GM21529 (cell line): ENCODE data around the gene CCNJL.

Experiments
- ATAC-seq: cut with Tn5 transposase; IDR thresholded peaks from one replicate; pipeline ENCODE4 v1.9.1; 2021; ENCODE audit not compliant: unreplicated experiment

Gene CCNJL

DNA sequence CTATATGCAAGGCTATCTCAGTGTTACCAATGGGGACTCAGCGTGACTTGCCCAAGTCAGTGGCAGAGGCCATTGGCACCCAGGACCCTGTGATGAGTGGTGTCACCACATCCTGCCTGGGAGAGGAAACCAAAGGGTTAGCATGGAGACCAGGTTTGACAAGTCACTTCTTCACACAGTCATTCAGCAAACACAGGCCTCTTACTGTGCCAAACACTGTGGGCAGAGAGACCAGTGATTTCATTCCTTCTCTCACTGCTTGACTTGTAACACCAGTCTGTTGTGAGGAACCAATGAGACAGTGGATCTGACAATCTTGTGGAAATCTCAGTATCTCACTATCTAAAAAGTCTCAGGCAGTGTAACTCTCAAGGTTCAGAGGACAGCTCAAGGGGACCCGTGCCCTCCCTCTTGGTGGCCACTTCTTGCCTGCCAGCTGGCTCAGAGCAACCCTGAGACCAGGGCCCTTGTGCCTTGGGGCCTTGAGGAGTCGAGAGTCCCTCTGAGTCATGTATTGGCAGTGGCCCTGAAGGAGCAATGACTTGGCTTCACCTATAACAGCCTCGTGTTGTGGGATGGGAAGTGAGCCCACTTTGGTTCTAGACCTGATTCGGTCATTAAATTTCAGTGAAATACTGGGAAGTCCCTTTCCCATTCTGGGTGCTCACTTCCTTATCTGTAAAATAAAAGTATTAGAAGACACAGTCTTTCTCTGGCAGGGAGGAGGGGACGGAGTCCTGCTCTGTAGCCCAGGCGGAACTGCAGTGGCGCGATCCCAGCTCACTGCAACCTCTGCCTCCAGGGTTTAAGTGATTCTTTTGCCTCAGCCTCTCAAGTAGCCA lies 81.5 kb downstream of the CCNJL start:
- peak; percentile 62 for ATAC-seq

DNA sequence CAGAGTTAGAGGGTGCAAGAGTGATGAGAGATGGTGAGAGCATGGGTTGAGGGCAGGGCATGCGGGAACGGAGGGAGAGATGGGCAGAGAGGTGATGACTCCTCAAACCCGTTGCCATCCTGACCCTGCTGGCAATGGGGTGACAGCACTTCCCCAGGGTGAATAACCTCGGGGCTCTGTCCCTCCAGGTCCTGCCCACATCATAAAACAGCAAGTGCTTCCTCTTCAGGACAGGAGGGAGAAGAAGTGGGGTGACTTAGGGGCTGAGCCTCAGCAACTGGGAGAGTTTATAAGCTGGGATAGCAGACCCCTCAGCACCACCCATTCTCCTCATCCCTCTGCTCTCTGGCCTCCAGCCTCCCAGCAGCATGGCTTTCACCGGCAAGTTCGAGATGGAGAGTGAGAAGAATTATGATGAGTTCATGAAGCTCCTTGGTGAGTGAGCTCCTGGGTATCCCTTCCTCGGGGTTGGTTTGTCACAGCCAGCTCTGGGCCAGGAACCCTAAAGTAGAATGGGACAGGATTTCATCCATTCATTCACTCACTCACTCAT lies 83.1 kb downstream of the CCNJL start, which contains the start of gene FABP6:
Gene FABP6 (plus strand): TSS at position 317 of the 553 bp plus-strand sequence. CDS start 52 bp downstream, at position 369.
- no peak for ATAC-seq

DNA sequence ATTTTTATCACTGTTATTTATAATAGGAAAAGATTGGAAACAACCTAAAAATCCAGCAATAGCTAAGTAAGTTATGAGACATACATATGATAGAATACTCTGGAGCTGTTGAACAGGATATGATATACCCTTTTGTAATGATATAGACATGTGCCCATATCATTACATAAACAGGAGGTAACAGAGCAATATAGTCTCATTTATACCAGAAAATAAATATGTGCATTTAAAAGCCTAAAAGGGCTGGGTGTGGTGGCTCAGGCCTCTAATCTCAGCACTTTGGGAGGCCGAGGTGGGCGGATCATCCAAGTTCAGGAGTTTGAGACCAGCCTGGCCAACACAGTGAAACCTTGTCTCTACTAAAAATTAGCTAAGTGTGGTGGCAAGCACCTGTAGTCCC lies 85.4 kb downstream of the CCNJL start:
- no peak for ATAC-seq

DNA sequence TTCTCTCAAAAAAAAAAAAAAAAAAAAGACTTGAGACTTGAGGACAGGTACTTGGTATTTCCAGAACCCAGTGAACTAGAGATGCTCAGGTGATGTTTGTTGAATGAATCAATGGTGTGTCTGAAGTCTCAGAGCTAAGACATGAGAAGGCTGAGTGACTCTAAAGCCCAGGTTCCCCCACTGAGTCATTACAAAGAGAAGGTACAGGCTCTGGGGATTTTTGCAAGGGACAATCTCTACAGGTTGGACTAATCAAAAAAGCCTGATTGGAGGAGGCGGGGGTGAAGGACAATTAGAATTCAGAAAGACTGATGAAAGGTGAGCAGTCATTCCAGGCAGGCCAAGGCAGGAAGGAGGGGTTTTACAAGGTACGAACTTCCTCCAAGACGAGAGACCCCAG lies 91.3 kb downstream of the CCNJL start:
- ATAC-seq, result no peak

DNA sequence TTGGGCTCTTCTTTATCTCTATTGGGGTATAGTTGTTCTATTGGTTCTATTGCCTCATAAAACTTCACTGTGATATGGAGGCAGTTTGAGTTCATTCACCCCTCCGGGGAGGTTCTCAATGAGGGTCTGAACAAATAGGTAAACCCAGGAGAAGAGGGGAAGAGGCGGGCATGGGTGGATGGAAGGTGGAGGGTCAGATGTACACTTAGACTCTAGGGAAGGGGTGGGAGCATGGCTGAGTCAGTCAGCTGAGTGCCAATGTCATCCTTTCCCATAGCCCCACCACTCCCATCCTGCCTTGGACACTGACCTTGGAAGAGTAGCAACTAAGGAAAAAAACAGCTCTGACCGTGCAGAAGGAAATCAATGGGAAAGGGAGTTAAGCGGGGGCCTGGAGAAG lies 93.0 kb downstream of the CCNJL start:
- no peak for ATAC-seq

- no peak for ATAC-seq
Measured at GRCh38 chr5:160213537-160213936, 98.8 kb downstream of the CCNJL start.

DNA sequence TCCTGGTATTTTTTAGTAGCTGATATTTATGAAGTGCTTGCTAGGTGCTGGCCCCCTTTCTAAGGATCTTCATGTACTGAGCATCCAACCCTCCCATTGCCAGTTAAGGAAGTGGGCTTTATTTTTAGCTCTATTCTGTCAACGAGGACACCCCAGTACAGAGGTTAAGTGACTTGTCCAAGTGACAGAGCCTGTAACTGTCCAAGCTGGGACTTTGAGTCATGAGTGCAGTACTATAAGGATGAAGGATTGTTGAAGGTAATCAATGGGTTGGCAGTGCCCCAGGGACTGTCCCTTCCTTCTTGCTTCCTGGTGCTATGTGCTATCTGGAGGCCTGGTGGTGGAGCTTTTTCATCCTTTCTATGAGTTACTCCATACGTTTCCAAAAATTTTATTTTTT lies 101.0 kb downstream of the CCNJL start:
- ATAC-seq, result no peak

GRCh38 chr5:160210606-160211005 lies 101.8 kb downstream of the CCNJL start:
- no peak for ATAC-seq

DNA sequence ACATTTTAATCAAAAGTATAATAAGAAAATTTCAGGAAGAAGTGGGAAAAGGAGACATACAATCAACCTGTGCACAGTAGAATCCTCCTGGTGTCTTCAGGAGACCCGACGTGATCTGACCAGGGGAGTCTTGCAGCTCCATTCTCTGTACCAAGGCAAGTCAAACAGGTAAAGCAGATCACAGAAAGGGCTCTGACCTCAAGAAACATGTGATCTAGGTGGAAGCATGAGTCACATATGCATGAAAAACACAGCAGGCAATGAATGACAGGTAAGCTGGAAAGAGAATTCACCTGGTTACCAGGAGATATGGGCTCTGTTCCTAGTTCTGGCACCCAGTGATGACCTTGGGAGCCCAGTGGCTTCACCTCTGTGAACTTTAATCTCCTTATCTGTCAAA lies 102.4 kb downstream of the CCNJL start:
- ATAC-seq, result no peak

- no peak for ATAC-seq
Measured at GRCh38 chr5:160207061-160207460, 105.3 kb downstream of the CCNJL start.
